KG1 (cell line): ENCODE results near the gene CD22.

ENCODE experiments used
- DNase-seq: peaks from one replicate; lab custom pipeline; 2025; lab: John Stamatoyannopoulos, UW

CD22 gene

GRCh38 chr19:35314031-35314430 is 15.0 kb upstream of the CD22 start:
- no peak for DNase-seq

DNA sequence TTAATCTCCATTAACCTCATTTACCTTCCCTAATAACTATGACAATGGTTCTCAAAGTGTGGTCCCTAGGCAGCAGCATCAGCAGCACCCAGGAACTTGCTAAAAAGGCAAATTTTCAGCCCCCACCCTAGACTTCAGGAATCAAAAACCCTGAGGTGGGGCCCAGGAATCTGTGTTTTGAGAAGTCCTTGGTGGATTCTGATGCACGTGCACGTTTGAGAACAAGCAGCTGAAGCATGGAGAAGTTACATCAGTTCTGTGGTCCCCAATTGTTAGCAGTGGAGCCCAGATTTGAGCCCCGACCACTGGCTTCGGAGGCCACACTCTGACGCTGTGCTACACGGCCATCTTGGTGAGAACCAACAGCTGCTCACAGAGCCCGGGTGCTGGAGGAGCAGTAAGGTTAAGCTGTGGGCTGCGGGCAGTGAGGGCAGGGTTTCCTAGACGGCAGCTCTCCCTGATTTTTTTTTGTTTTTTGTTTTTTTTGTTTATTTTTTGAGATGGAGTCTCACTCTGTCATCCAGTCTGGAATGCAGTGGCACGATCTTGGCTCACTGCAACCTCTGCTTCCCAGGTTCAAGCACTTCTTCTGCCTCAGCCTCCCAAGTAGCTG is 14.0 kb upstream of the CD22 start:
- DNase-seq: no peak

DNA sequence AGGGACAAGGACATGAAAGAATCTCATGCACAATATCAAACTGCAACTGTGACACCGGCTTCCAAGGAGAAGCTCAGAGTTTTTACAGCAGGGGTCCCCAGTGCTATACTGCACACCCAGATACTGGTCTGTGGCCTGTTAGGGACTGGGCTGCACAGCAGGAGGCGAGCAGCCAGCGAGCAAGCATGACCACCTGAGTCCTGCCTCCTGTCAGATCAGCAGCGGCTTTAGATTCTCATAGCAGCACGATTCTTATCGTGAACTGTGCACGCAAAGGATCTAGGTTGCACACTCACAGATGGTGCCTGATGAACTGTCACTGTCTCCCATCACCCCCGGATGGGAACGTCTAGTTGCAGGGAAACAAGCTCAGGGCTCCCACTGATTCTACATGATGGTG is 13.1 kb upstream of the CD22 start:
- DNase-seq: no peak

DNA sequence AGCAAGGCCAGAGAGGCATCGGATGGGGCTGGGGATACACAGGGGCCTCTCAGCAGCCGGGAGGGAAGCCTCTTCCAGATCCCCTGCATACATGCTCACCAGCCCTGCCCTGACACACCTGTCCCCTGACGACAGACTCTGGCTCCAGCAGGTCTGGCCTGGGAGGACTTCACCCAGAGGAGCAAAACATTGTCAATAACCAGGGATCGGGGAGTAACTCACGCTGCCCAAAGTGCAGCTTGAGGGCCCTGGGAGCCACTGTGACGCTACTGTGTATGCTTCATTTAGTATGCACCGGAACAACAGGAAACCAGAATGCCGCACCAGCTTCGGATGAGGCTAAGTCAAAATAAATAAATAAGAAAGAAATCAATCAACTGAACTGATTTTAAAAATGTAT is 12.4 kb upstream of the CD22 start:
- DNase-seq: no peak

DNA sequence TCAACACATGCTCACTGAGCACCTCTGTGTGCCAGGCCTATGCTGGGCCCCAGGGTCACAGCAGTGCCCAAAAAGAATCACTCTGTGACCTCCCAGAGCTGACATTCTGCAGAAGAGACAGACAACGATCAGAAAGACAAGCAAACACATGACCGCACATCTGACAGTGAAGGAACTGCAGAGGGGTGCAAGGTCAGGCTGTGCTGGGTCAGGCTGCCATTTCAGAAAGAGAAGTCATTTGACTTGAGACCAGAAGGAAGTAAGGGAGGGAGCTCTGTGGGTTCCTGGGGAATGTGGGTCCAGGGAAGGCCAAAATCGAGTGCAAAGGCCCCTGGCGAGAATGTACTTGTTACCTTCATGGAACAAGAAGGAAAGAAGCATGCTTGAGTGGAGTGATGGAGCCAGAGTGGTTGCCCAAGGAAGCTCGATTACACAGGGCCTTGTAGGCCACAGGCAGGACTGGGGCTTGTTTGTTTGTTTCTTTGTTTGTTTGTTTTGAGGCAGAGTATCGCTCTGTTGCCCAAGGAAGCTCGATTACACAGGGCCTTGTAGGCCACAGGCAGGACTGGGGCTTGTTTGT is 11.4 kb upstream of the CD22 start:
- no peak for DNase-seq

DNA sequence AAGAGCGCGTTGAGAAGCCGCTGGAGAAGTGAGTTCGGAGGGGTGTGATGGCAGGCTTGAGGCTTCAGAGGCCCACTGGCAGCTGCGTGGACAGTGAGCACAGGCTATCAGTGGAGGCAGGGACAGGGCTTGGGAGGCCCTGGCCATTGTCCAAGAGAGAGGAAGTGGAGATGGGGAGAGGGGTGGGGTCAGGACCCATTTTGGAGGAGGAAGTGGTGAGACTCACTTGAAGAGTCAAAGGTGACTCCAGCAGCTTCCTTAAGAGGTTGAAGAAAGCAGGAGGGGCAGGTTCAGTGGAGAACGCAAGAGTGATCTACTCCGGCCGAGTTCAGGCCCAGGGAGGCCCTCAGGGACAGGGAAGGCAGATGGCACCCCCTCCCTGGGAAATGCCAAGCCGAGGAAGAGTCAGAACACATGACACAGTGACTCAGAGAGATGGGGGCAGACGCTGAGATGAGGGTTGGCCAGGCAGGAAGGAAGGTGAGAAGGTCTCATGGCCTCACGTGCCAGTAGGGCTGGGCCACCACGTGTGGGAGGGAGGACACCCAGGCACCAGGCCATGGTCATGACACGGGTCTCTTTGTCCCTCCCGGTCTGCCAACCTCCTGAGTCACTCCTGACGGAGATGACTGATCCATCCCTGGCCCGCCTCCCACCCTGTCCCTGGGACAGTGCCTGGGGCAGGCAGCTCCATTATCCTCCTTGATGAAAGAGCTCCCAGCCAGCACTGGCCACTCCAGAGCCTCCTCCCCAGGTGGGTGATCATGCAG is 10.1 kb upstream of the CD22 start:
- DNase-seq: no peak

DNA sequence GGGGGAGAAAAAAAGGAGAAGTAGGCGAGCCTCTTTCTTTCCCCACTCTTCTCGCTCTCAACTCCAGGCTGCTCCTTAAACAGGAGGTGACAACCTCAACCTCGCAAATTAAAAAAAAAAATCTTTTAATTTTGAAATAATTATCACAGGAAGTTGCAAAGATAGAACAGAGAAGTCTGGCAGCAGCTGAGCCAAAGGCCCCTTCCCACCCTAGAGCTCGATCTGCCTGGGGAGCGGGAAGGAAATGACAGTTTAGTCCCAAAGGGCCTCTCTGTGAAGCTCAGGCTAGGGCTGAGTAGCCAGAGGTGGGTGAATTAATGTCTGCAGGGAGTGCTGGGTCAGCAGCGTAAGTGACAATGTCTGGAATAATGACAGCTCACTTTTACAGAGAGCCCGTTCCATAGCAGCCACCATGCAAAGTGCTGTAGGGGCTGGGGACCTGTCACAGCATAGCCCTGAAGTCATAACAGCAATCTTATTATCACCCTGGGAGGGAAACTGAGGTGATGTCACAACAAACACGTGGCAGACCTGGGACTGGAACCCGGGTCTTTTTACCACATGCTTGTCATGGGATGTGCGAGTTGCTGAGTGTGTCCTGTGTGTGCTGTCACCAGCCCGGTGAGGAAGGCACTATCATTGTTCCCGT is 8.8 kb upstream of the CD22 start:
- DNase-seq: no peak

DNA sequence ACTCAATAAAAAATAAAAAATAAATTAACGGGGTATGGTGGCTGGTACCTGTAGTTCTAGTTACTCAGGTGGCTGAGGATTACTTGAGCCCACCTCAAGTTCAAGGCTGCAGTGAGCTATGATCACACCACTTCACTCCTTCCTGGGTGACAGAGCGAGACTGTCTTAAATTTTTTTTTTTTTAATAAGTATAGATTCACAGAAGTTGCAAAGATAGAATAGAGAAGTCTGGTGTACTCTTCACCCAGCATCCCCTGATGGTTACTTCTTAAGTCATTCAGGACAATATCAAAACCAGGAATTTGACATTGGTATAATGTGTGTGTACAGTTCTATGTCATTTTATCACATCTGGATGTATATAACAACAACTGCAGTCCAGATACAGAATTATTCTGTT is 7.7 kb upstream of the CD22 start:
- no peak for DNase-seq

DNA sequence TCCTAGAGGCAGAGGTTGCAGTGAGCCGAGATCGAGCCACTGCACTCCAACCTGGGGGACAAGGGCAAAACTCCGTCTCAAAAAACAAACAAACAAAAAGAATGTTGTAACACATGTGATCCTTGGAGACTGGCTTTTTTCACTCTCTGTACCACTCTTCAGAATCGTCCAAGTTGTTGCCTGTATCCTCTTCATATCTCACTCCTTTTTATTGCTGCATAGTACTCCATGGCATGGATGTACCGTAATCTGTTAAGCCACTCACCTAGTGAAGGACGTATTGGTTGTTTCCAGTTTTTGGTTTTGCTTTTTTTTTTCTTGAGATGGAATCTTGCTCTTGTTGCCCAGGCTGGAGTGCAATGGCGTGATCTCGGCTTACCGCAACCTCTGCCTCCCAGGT is 7.0 kb upstream of the CD22 start:
- DNase-seq: no peak

GRCh38 chr19:35327642-35328041 is 1.3 kb upstream of the CD22 start:
- no peak for DNase-seq

DNA sequence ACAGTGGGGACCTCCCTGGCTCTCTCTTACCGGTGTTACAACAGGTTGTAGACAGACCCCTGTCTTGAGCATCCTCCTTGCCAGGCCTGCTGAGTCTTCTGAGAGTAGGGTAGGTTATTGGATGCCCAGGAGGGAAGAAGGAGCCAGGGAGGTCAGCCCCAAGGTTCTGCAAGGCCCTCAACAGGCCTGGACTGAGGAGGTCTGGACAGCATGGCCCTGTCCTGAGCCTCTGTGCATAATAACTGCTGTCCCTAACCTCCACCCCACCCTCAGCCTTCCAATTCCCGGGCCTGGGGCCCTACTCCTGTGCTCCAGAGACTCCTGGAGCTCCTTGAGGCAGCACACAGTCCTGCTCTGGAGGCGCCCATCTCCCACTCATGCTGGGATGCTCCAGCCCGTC is 336 bp downstream of the CD22 start:
- no peak for DNase-seq

DNA sequence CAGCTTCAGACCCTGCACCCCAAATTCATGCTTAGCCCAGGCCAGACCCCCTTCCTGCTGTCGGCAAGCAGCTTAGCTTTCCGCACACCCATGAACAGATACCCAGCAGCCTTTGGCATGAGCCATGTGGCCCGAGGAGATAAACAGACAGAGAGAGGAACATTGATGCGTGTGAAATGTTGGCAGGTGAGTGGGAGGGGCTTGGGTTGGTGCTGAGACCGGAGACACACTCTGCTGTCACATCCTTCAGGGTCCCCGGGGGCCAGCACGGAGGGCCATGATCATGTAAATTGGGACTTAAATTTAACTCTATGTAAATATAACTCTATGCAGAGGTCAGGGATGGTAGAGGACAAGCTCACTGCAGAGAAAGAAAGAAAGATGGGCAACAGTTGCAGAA is 1.5 kb downstream of the CD22 start:
- no peak for DNase-seq

DNA sequence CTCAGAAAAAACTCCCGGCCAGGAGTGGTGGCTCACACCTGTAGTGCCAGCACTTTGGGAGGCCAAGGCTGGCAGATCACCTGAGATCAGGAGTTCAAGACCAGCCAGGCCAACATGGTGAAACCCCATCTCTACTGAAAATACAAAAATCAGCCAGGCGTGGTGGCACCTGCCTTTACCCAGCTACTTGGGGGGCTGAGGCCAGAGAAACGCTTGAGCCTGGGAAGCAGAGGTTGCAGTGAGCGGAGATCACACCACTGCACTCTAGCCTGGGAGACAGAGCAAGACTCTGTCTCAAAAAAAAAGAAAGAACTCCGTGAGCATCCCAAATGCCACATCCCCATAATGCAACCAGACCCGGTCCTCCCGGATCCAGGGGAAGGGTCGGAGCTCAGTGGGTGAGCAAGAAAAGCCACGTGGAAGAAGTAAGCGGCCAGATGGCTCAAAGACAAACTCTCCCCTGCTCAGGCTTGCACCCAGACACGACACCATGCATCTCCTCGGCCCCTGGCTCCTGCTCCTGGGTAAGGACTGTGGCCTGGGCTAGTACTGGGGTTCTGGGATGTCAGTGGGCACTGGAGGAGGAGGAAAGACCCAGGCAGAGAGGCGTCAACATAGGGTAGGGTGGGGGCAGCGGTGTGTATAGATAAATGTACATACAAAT is 2.7 kb downstream of the CD22 start:
- no peak for DNase-seq

GRCh38 chr19:35332817-35333216 is 3.8 kb downstream of the CD22 start:
- no peak for DNase-seq

GRCh38 chr19:35334144-35334753 is 5.3 kb downstream of the CD22 start:
- DNase-seq: no peak

GRCh38 chr19:35336166-35336955 is 7.4 kb downstream of the CD22 start:
- DNase-seq: no peak

- no peak for DNase-seq
Observed at GRCh38 chr19:35337097-35337983, 8.4 kb downstream of the CD22 start.

- DNase-seq: no peak
Observed at GRCh38 chr19:35337984-35338296, 9.0 kb downstream of the CD22 start.

DNA sequence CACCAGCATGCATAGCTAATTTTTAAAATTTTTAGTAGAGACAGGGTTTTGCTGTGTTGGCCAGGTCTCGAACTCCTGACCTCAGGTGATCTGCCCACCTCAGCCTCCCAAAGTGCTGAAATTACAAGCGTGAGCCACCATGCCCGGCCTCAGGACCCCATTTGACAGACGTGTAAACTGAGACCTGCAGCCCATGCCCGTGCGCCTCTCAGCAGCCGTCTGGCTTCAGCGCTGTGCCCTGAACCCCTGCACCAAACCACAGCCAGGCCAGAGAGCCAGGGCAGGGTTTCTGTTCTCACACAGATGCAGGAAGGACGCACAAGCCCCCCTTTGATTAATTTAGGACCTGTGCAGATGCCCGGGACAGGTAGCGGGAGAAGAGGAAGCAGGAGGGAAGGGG is 11.4 kb downstream of the CD22 start:
- no peak for DNase-seq

- DNase-seq: no peak
Observed at GRCh38 chr19:35341006-35341405, 12.0 kb downstream of the CD22 start.
